Astrocyte (in vitro differentiated cells and primary cell): ENCODE data around the gene PALLD. TPM values are rescaled to one million over a fixed set of nuclear protein-coding genes. Genes with fewer than 3 reads are reported as not detected.
"Not testable (repeated sequence)": the region's sequence is repeated elsewhere in the genome, so short reads cannot be mapped to it uniquely, and the experiment has no call there.

ENCODE experiments used
- DNase-seq: peaks from one replicate; pipeline ENCODE4 v3.0.0-alpha.2; 2010; ENCODE audit warnings: low read depth
- FAIRE-seq: peaks from 2 replicates; lab custom pipeline; 2011; peaks lifted over from hg19 to GRCh38; lab: Jason Lieb, UNC
- H2AFZ ChIP-seq: 2 replicates; pipeline ENCODE4 v1.6.0; 2012; ENCODE audit warnings: low read depth, low read length, inconsistent platforms
- H3K27ac ChIP-seq: 2 replicates; pipeline ENCODE4 v1.5.1; 2011; ENCODE audit warnings: low read depth, low read length, inconsistent platforms
- H3K27me3 ChIP-seq: 2 replicates; pipeline ENCODE4 v1.6.0; 2011; ENCODE audit warnings: low read length, inconsistent platforms; ENCODE audit not compliant: insufficient read depth
- H3K36me3 ChIP-seq: 2 replicates; pipeline ENCODE4 v1.5.1; 2011; ENCODE audit warnings: low read length, inconsistent platforms; ENCODE audit not compliant: insufficient read depth
- H3K4me1 ChIP-seq: 2 replicates; pipeline ENCODE4 v1.5.1; 2011; ENCODE audit warnings: low read length, inconsistent platforms; ENCODE audit not compliant: insufficient read depth
- H3K4me2 ChIP-seq: 2 replicates; pipeline ENCODE4 v1.6.0; 2012; ENCODE audit warnings: low read length, inconsistent platforms
- H3K4me3 ChIP-seq: 2 replicates; pipeline ENCODE4 v1.5.1; 2011; ENCODE audit warnings: low read depth, mild to moderate bottlenecking, low read length, inconsistent platforms; ENCODE audit not compliant: insufficient read depth
- H3K79me2 ChIP-seq: 2 replicates; pipeline ENCODE4 v1.6.0; 2012; ENCODE audit warnings: mild to moderate bottlenecking, low read length, inconsistent platforms; ENCODE audit not compliant: insufficient read depth
- H3K9ac ChIP-seq: 2 replicates; pipeline ENCODE4 v1.6.0; 2012; ENCODE audit warnings: mild to moderate bottlenecking, low read length, inconsistent platforms
- H3K9me3 ChIP-seq: 2 replicates; pipeline ENCODE4 v1.5.1; 2012; ENCODE audit warnings: low read depth, mild to moderate bottlenecking, low read length, inconsistent platforms; ENCODE audit not compliant: insufficient read depth
- H4K20me1 ChIP-seq: 2 replicates; pipeline ENCODE4 v1.6.0; 2012; ENCODE audit warnings: low read length, inconsistent platforms; ENCODE audit not compliant: insufficient read depth
- H3K27ac Mint-ChIP-seq: one replicate; pipeline ENCODE4 v1.8.0; 2021; ENCODE audit warnings: mild to moderate bottlenecking, mixed read lengths; ENCODE audit not compliant: unreplicated experiment
- H3K27me3 Mint-ChIP-seq: one replicate; pipeline ENCODE4 v1.8.0; 2021; ENCODE audit warnings: low read depth, mixed read lengths; ENCODE audit not compliant: unreplicated experiment
- H3K36me3 Mint-ChIP-seq: one replicate; pipeline ENCODE4 v1.8.0; 2021; ENCODE audit warnings: low read depth, mixed read lengths; ENCODE audit not compliant: unreplicated experiment
- H3K4me1 Mint-ChIP-seq: one replicate; pipeline ENCODE4 v1.8.0; 2021; ENCODE audit warnings: low read depth, mixed read lengths; ENCODE audit not compliant: unreplicated experiment
- H3K4me3 Mint-ChIP-seq: one replicate; pipeline ENCODE4 v1.8.0; 2021; ENCODE audit warnings: mild to moderate bottlenecking, moderate library complexity, mixed read lengths; ENCODE audit not compliant: unreplicated experiment
- H3K9me3 Mint-ChIP-seq: one replicate; pipeline ENCODE4 v1.8.0; 2021; ENCODE audit warnings: mild to moderate bottlenecking, mixed read lengths; ENCODE audit not compliant: unreplicated experiment
- EZH2 ChIP-seq: IDR thresholded peaks from 2 replicates; pipeline ENCODE4 v1.6.1; 2012; ENCODE audit warnings: mild to moderate bottlenecking, low read length, inconsistent platforms; ENCODE audit not compliant: insufficient read depth
- total RNA-seq: library from RNA; stranded (reverse); gene quantifications from 2 replicates; pipeline ENCODE4 v1.2.1, GENCODE V29; 2021
- TF ChIP-seq, protein P1 (sequence below): IDR thresholded peaks from 2 replicates; pipeline ENCODE4 v1.5.1; 2011; ENCODE audit warnings: low read depth, mild to moderate bottlenecking, inconsistent platforms, low read length, moderate library complexity; ENCODE audit not compliant: insufficient read depth

The PALLD gene
- total RNA-seq, 1 donor from 2014 or later: 498 TPM

DNA sequence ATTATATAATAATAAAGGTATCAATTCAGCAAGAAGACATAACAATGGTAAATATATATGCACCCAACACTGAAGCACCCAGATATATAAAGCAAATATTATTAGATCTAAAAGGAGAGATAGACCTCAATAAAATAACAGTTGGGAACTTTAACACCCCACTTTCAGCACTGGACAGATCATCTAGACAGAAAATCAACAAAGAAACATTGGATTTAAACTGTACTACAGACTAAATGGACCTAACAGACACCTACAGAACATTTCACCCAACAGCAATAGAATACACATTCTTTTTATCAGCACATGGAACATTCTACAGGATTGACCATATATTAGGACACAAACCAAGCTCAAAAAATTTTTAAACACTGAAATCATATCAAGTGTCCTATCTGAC lies 436.6 kb downstream of the PALLD start:
- Mint-ChIP-seq H3K27me3 (no peaks in the 10 kb centered on the region), H3K9me3 (peaks cover 21% of the 10 kb centered on the region), H3K4me1 (no peaks in the 10 kb centered on the region), H3K4me3 (no peak overlapping the region), H3K27ac (no peak overlapping the region), H3K36me3 (peaks cover 22% of the 10 kb centered on the region)
- TF ChIP-seq, protein P1, sequence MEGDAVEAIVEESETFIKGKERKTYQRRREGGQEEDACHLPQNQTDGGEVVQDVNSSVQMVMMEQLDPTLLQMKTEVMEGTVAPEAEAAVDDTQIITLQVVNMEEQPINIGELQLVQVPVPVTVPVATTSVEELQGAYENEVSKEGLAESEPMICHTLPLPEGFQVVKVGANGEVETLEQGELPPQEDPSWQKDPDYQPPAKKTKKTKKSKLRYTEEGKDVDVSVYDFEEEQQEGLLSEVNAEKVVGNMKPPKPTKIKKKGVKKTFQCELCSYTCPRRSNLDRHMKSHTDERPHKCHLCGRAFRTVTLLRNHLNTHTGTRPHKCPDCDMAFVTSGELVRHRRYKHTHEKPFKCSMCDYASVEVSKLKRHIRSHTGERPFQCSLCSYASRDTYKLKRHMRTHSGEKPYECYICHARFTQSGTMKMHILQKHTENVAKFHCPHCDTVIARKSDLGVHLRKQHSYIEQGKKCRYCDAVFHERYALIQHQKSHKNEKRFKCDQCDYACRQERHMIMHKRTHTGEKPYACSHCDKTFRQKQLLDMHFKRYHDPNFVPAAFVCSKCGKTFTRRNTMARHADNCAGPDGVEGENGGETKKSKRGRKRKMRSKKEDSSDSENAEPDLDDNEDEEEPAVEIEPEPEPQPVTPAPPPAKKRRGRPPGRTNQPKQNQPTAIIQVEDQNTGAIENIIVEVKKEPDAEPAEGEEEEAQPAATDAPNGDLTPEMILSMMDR: no peak
- no peak for TF ChIP-seq EZH2
- FAIRE-seq: no peak
- peaks cover 15% of the 10 kb centered on the region for H3K9me3 ChIP-seq
- no peak overlapping the region for H3K4me3 ChIP-seq
- no peak for DNase-seq
- peaks cover 11% of the 10 kb centered on the region for H4K20me1 ChIP-seq
- no peaks in the 10 kb centered on the region for H3K79me2 ChIP-seq
- no peak overlapping the region for H2AFZ ChIP-seq
- H3K36me3 ChIP-seq: peaks cover 25% of the 10 kb centered on the region
- no peaks in the 10 kb centered on the region for H3K27me3 ChIP-seq
- H3K4me1 ChIP-seq: no peaks in the 10 kb centered on the region
- H3K4me2 ChIP-seq: no peak overlapping the region
- no peak overlapping the region for H3K27ac ChIP-seq
- no peak overlapping the region for H3K9ac ChIP-seq

DNA sequence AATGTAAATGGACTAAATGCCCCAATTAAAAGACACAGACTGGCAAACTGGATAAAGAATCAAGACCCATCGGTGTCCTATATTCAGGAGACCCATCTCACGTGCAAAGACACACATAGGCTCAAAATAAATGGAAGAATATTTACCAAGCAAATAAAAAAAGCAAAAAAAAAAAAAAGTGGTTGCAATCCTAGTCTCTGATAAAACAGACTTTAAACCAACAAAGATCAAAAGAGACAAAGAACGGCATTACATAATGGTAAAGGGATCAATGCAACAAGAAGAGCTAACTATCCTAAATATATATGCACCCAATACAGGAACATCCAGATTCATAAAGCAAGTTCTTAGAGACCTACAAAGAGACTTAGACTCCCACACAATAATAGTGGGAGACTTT lies 440.6 kb downstream of the PALLD start:
- not testable (repeated sequence) for H3K27ac ChIP-seq, DNase-seq, H3K36me3 ChIP-seq, H3K79me2 ChIP-seq, H3K27ac Mint-ChIP-seq, H3K4me3 Mint-ChIP-seq, H3K9ac ChIP-seq, H3K4me1 ChIP-seq, H4K20me1 ChIP-seq, H2AFZ ChIP-seq, FAIRE-seq, H3K4me1 Mint-ChIP-seq, H3K27me3 ChIP-seq, H3K4me2 ChIP-seq, H3K4me3 ChIP-seq, H3K9me3 ChIP-seq, H3K27me3 Mint-ChIP-seq
- Mint-ChIP-seq H3K9me3 (peaks cover 22% of the 10 kb centered on the region), H3K36me3 (peaks cover 11% of the 10 kb centered on the region)

DNA sequence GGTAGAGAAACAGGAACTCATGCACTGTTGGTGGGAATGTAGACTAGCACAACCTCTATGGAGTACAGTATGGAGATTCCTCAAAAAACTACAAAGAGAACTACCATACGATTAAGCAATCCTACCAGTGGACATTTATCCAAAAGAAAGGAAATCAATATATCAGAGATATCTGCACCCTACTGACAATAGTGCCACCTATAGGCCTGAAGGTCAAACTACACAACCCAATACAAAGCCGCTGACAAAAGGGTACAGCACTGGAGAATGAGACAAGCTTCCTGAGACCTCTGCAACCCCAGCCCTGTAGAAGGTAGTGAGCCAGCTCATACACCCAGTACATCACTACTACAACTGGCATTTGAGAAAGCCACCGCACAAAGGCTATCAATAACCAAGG lies 446.1 kb downstream of the PALLD start:
- peaks cover 5% of the 10 kb centered on the region for H3K36me3 Mint-ChIP-seq
- Histone ChIP-seq H3K36me3 (no peaks in the 10 kb centered on the region), H4K20me1 (no peaks in the 10 kb centered on the region), H3K27ac (no peak overlapping the region), H3K4me1 (no peaks in the 10 kb centered on the region), H3K79me2 (no peaks in the 10 kb centered on the region), H3K4me3 (no peak overlapping the region), H2AFZ (no peak overlapping the region), H3K4me2 (no peak overlapping the region), H3K9me3 (no peaks in the 10 kb centered on the region), H3K27me3 (no peaks in the 10 kb centered on the region), H3K9ac (no peak overlapping the region)
- H3K27me3 Mint-ChIP-seq: no peaks in the 10 kb centered on the region
- H3K27ac Mint-ChIP-seq: no peak overlapping the region
- DNase-seq: no peak
- no peak for TF ChIP-seq EZH2
- TF ChIP-seq, protein P1: peak; percentile 34
- H3K4me1 Mint-ChIP-seq: no peaks in the 10 kb centered on the region
- peak; percentile 45 for FAIRE-seq
- H3K4me3 Mint-ChIP-seq: no peak overlapping the region
- peaks cover 9% of the 10 kb centered on the region for H3K9me3 Mint-ChIP-seq
